Testis (tissue), 2 donors: ENCODE results near the gene PABPC1L.

Experiments used
- CTCF ChIP-seq, 3 experiments: fragments of 450-650 bp in 2 of 3; fragments of 200-600 bp in 1 of 3; sonication (generic) in 1 of 3; IDR thresholded peaks; one replicate each; pipeline ENCODE4 v1.5.1; 2016 to 2019; ENCODE audit warnings: antibody characterized with exemption in 3 of 3, mild to moderate bottlenecking in 2 of 3, moderate library complexity in 1 of 3
- POLR2A ChIP-seq: fragments of 450-650 bp; IDR thresholded peaks from one replicate; pipeline ENCODE4 v1.6.1; 2017; ENCODE audit warnings: antibody characterized with exemption, mild to moderate bottlenecking, moderate library complexity

GRCh38 chr20:44894959-44895358 is 14.9 kb upstream of the PABPC1L start:
- no peak for TF ChIP-seq CTCF (IDR thresholded peaks at IDR 0.05)
- no peak for TF ChIP-seq POLR2A
